HEK293 (cell line): ENCODE measurements around the gene EYA2.

Experiments
- CTCF ChIA-PET: fragments of 350-600 bp; formaldehyde crosslinking; extraction: SDS; loops from one replicate; lab custom pipeline; 2021; ENCODE audit warnings: antibody characterized with exemption; lab: Yijun Ruan, JAX
- POLR2A ChIA-PET: fragments of 300-600 bp; formaldehyde crosslinking; extraction: SDS; loops from one replicate; lab custom pipeline; 2020; ENCODE audit warnings: antibody characterized with exemption, inconsistent platforms; lab: Yijun Ruan, JAX
- H3K27ac ChIP-seq: fragments of 200-500 bp; sonication (Bioruptor generic); 2 replicates; pipeline ENCODE4 v1.5.1; 2014; ENCODE audit warnings: low read depth, low read length, control low read depth, inconsistent platforms; ENCODE audit errors: extremely low read depth
- H3K36me3 ChIP-seq, 2 experiments: fragments of 200-500 bp in 1 of 2; sonication (Bioruptor generic) in 1 of 2; 1 replicate in 1 of 2; 2 replicates in 1 of 2; pipeline ENCODE4 v1.5.1; 2014 to 2017; ENCODE audit warnings: inconsistent platforms in 2 of 2, low read length in 2 of 2; ENCODE audit not compliant: control insufficient read depth in 2 of 2, insufficient read depth in 1 of 2
- H3K4me1 ChIP-seq: fragments of 200-500 bp; sonication (Bioruptor generic); 2 replicates; pipeline ENCODE4 v1.5.1; 2014; ENCODE audit warnings: mild to moderate bottlenecking, low read length, inconsistent platforms; ENCODE audit not compliant: control insufficient read depth, insufficient read depth
- H3K4me3 ChIP-seq: 2 replicates; pipeline ENCODE4 v1.5.1; 2011; ENCODE audit warnings: low read depth, mild to moderate bottlenecking, control low read depth, low read length, moderate library complexity
- H3K9me3 ChIP-seq: fragments of 200-500 bp; sonication (Bioruptor generic); 2 replicates; pipeline ENCODE4 v1.5.1; 2014; ENCODE audit warnings: low read depth, low read length, inconsistent platforms; ENCODE audit not compliant: control insufficient read depth, insufficient read depth
- BCL11A ChIP-seq: fragments of 450-650 bp; formaldehyde crosslinking; IDR thresholded peaks from 2 replicates; pipeline ENCODE4 v1.5.1; 2016; ENCODE audit warnings: low read depth, missing biosample characterization, missing genetic modification characterization
- SETDB1 ChIP-seq: IDR thresholded peaks from one replicate; pipeline ENCODE4 v1.6.1; 2017; ENCODE audit warnings: mild to moderate bottlenecking, low read length, moderate library complexity, mixed read lengths; ENCODE audit not compliant: insufficient read length
- SP2 ChIP-seq: fragments of 450-650 bp; formaldehyde crosslinking; IDR thresholded peaks from 2 replicates; pipeline ENCODE4 v1.5.1; 2016; ENCODE audit warnings: missing biosample characterization, missing genetic modification characterization
- TSHZ1 ChIP-seq: fragments of 450-650 bp; formaldehyde crosslinking; IDR thresholded peaks from 2 replicates; pipeline ENCODE4 v1.5.1; 2016; ENCODE audit warnings: missing biosample characterization, missing genetic modification characterization, borderline replicate concordance
- WT1 ChIP-seq: fragments of 450-650 bp; formaldehyde crosslinking; IDR thresholded peaks from 2 replicates; pipeline ENCODE4 v1.5.1; 2016; ENCODE audit warnings: missing biosample characterization, missing genetic modification characterization
- YY1 ChIP-seq: fragments of 450-650 bp; formaldehyde crosslinking; IDR thresholded peaks from 2 replicates; pipeline ENCODE4 v1.5.1; 2018; ENCODE audit warnings: missing biosample characterization, missing genetic modification characterization
- YY2 ChIP-seq: fragments of 450-650 bp; formaldehyde crosslinking; IDR thresholded peaks from 2 replicates; pipeline ENCODE4 v1.5.1; 2016; ENCODE audit warnings: missing biosample characterization, missing genetic modification characterization
- ZBTB11 ChIP-seq: fragments of 450-650 bp; formaldehyde crosslinking; conservative IDR thresholded peaks from 2 replicates; pipeline ENCODE4 v1.5.1; 2016; ENCODE audit warnings: low read depth, missing biosample characterization, missing genetic modification characterization
- ZBTB21 ChIP-seq: fragments of 450-650 bp; formaldehyde crosslinking; IDR thresholded peaks from 2 replicates; pipeline ENCODE4 v1.5.1; 2017; ENCODE audit warnings: missing biosample characterization, missing genetic modification characterization
- ZFP69B ChIP-seq: fragments of 450-650 bp; formaldehyde crosslinking; IDR thresholded peaks from 2 replicates; pipeline ENCODE4 v1.5.1; 2016; ENCODE audit warnings: missing biosample characterization, missing genetic modification characterization
- ZNF155 ChIP-seq: fragments of 450-650 bp; formaldehyde crosslinking; IDR thresholded peaks from 2 replicates; pipeline ENCODE4 v1.5.1; 2016; ENCODE audit warnings: missing biosample characterization, missing genetic modification characterization
- ZNF26 ChIP-seq: fragments of 450-650 bp; formaldehyde crosslinking; IDR thresholded peaks from 2 replicates; pipeline ENCODE4 v1.5.1; 2016; ENCODE audit warnings: missing biosample characterization, missing genetic modification characterization
- ZNF354C ChIP-seq: fragments of 450-650 bp; formaldehyde crosslinking; IDR thresholded peaks from 2 replicates; pipeline ENCODE4 v1.5.1; 2016; ENCODE audit warnings: missing biosample characterization, missing genetic modification characterization, low read depth, borderline replicate concordance
- ZNF391 ChIP-seq: fragments of 450-650 bp; formaldehyde crosslinking; IDR thresholded peaks from 2 replicates; pipeline ENCODE4 v1.5.1; 2016; ENCODE audit warnings: low read depth, missing biosample characterization, missing genetic modification characterization, borderline replicate concordance
- ZNF423 ChIP-seq: fragments of 450-650 bp; formaldehyde crosslinking; IDR thresholded peaks from 2 replicates; pipeline ENCODE4 v1.5.1; 2016; ENCODE audit warnings: missing biosample characterization, missing genetic modification characterization
- ZNF48 ChIP-seq: fragments of 450-650 bp; formaldehyde crosslinking; IDR thresholded peaks from 2 replicates; pipeline ENCODE4 v1.5.1; 2016; ENCODE audit warnings: missing biosample characterization, missing genetic modification characterization
- ZNF501 ChIP-seq: fragments of 450-650 bp; formaldehyde crosslinking; IDR thresholded peaks from 2 replicates; pipeline ENCODE4 v1.5.1; 2016; ENCODE audit warnings: missing biosample characterization, missing genetic modification characterization
- ZNF707 ChIP-seq: fragments of 450-650 bp; formaldehyde crosslinking; IDR thresholded peaks from 2 replicates; pipeline ENCODE4 v1.5.1; 2016; ENCODE audit warnings: missing biosample characterization, missing genetic modification characterization
- ZSCAN16 ChIP-seq: fragments of 450-650 bp; formaldehyde crosslinking; IDR thresholded peaks from 2 replicates; pipeline ENCODE4 v1.5.1; 2016; ENCODE audit warnings: missing biosample characterization, missing genetic modification characterization
- TF ChIP-seq, protein P1 (sequence below): fragments of 450-650 bp; formaldehyde crosslinking; IDR thresholded peaks from 2 replicates; pipeline ENCODE4 v1.5.1; 2016; ENCODE audit warnings: missing biosample characterization, missing genetic modification characterization
- TF ChIP-seq, protein P2 (sequence below): fragments of 450-650 bp; formaldehyde crosslinking; IDR thresholded peaks from 2 replicates; pipeline ENCODE4 v1.5.1; 2017; ENCODE audit warnings: missing biosample characterization, missing genetic modification characterization

Gene EYA2

DNA sequence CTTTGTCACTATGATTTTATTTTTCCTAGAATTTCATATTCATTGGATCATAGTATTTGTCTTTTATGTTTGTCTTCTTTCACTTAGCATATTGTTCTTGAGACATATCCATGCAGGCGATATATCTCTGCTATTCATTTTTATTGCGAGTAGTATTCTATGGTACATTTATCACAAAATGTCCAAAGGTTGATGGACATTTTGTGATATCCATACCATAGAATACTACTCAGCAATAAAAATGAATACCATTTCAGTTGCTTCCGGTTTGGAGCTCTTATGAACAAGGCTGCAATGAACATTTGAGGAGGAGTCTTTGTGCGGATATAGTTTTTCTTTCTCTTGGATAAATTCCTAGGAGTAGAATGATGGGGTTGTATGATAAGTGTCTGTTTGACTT is 28.8 kb upstream of the EYA2 start:
- no peak overlapping the region for H3K27ac ChIP-seq
- ChIA-PET POLR2A (interaction anchor here (0.6 kb wide), 1 partner anchor 27 kb away, joined by 5 read pairs; no protein-coding TSS in a partner anchor), CTCF (interaction anchor here (0.6 to 0.7 kb wide), 3 partner anchors 58 to 244 kb away, joined by 3 to 4 read pairs (median 3); no protein-coding TSS in a partner anchor)
- no peak overlapping the region for H3K4me3 ChIP-seq
- no peaks in the 10 kb centered on the region for H3K4me1 ChIP-seq
- H3K9me3 ChIP-seq, result no peaks in the 10 kb centered on the region
- H3K36me3 ChIP-seq, result no peaks in the 10 kb centered on the region
- no peak for TF ChIP-seq ZNF707
- no peak for TF ChIP-seq ZBTB11 (tag by site-specific recombination)
- no peak for TF ChIP-seq SETDB1
- no peak for TF ChIP-seq YY2 (tag by site-specific recombination)
- no peak for TF ChIP-seq ZNF501 (tag by site-specific recombination)
- no peak for TF ChIP-seq ZNF155 (tag by site-specific recombination)
- no peak for TF ChIP-seq BCL11A (tag by site-specific recombination)
- no peak for TF ChIP-seq YY1
- no peak for TF ChIP-seq ZNF391 (tag by site-specific recombination)
- no peak for TF ChIP-seq ZNF354C (tag by site-specific recombination)
- TF ChIP-seq, protein P1, sequence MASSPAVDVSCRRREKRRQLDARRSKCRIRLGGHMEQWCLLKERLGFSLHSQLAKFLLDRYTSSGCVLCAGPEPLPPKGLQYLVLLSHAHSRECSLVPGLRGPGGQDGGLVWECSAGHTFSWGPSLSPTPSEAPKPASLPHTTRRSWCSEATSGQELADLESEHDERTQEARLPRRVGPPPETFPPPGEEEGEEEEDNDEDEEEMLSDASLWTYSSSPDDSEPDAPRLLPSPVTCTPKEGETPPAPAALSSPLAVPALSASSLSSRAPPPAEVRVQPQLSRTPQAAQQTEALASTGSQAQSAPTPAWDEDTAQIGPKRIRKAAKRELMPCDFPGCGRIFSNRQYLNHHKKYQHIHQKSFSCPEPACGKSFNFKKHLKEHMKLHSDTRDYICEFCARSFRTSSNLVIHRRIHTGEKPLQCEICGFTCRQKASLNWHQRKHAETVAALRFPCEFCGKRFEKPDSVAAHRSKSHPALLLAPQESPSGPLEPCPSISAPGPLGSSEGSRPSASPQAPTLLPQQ (tag by site-specific recombination), result no peak
- no peak for TF ChIP-seq SP2 (tag by site-specific recombination)
- TF ChIP-seq WT1 (tag by site-specific recombination), result no peak
- TF ChIP-seq ZSCAN16 (tag by site-specific recombination), result no peak

- POLR2A ChIA-PET, result no interaction called here
- CTCF ChIA-PET, result no interaction called here
- no peaks in the 10 kb centered on the region for H3K36me3 ChIP-seq
- H3K4me3 ChIP-seq, result no peak overlapping the region
- H3K27ac ChIP-seq, result no peak overlapping the region
- TF ChIP-seq ZBTB11 (tag by site-specific recombination) (no peak), ZNF26 (no peak), ZNF391 (tag by site-specific recombination) (no peak), ZFP69B (no peak), ZBTB21 (tag by site-specific recombination) (no peak), ZNF423 (no peak), TSHZ1 (tag by site-specific recombination) (no peak), ZNF48 (tag by site-specific recombination) (no peak)
- TF ChIP-seq, protein P2, sequence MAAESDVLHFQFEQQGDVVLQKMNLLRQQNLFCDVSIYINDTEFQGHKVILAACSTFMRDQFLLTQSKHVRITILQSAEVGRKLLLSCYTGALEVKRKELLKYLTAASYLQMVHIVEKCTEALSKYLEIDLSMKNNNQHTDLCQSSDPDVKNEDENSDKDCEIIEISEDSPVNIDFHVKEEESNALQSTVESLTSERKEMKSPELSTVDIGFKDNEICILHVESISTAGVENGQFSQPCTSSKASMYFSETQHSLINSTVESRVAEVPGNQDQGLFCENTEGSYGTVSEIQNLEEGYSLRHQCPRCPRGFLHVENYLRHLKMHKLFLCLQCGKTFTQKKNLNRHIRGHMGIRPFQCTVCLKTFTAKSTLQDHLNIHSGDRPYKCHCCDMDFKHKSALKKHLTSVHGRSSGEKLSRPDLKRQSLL, result no peak
- TF ChIP-seq, all 188 proteins: peak for 0
- Histone ChIP-seq H3K4me1 (no peaks in the 10 kb centered on the region), H3K9me3 (no peaks in the 10 kb centered on the region)
Observed at GRCh38 chr20:46870041-46870440, 24.6 kb upstream of the EYA2 start.
